Neural progenitor cell (in vitro differentiated cells): ENCODE data around the gene FGD4. TPM values are rescaled to one million over a fixed set of nuclear protein-coding genes. Genes with fewer than 3 reads are reported as not detected.
A peak's percentile ranks its signal among the peaks of the same experiment; 100 is the strongest.

Experiments used
- DNase-seq: peaks from one replicate; pipeline ENCODE4 v3.0.0-alpha.2; 2016; ENCODE audit warnings: low spot score
- H2AFZ ChIP-seq: fragments of 200-600 bp; sonication (generic); replicated peaks from 2 replicates; pipeline ENCODE4 v1.6.1; 2016; ENCODE audit warnings: antibody characterized with exemption
- H3F3A ChIP-seq: fragments of 200-600 bp; sonication (generic); 2 replicates; pipeline ENCODE4 v1.6.1; 2016; ENCODE audit warnings: antibody characterized with exemption, low read depth
- H3K27ac ChIP-seq: fragments of 200-600 bp; sonication (generic); 2 replicates; pipeline ENCODE4 v1.5.1; 2016; ENCODE audit warnings: mild to moderate bottlenecking
- H3K27me3 ChIP-seq: fragments of 200-600 bp; sonication (generic); 2 replicates; pipeline ENCODE4 v1.6.1; 2016; ENCODE audit warnings: mild to moderate bottlenecking, moderate library complexity
- H3K36me3 ChIP-seq: fragments of 200-600 bp; sonication (generic); 2 replicates; pipeline ENCODE4 v1.5.1; 2016
- H3K4me1 ChIP-seq: fragments of 200-600 bp; sonication (generic); 2 replicates; pipeline ENCODE4 v1.6.1; 2016; ENCODE audit warnings: mixed run types
- H3K4me2 ChIP-seq: fragments of 200-600 bp; sonication (generic); 2 replicates; pipeline ENCODE4 v1.6.1; 2016
- H3K4me3 ChIP-seq: fragments of 200-600 bp; sonication (generic); 2 replicates; pipeline ENCODE4 v1.5.1; 2016
- H3K79me2 ChIP-seq: fragments of 200-600 bp; sonication (generic); 2 replicates; pipeline ENCODE4 v1.6.1; 2016; ENCODE audit warnings: low read depth
- H3K9ac ChIP-seq: fragments of 200-600 bp; sonication (generic); 2 replicates; pipeline ENCODE4 v1.6.1; 2016
- H3K9me3 ChIP-seq: fragments of 200-600 bp; sonication (generic); 2 replicates; pipeline ENCODE4 v1.5.1; 2016; ENCODE audit warnings: low read depth
- H4K20me1 ChIP-seq: fragments of 200-600 bp; sonication (generic); 2 replicates; pipeline ENCODE4 v1.6.1; 2016; ENCODE audit warnings: low read depth
- H3K27ac Mint-ChIP-seq: 3 replicates; pipeline ENCODE4 v1.8.0; 2021; ENCODE audit warnings: mixed read lengths
- H3K27me3 Mint-ChIP-seq: 2 replicates; pipeline ENCODE4 v1.8.0; 2022; ENCODE audit warnings: low read depth, mild to moderate bottlenecking, inconsistent platforms, moderate library complexity, mixed read lengths; ENCODE audit not compliant: insufficient read depth
- H3K36me3 Mint-ChIP-seq: 3 replicates; pipeline ENCODE4 v1.8.0; 2021; ENCODE audit warnings: mixed read lengths
- H3K4me1 Mint-ChIP-seq: 3 replicates; pipeline ENCODE4 v1.8.0; 2021; ENCODE audit warnings: mixed read lengths
- H3K4me3 Mint-ChIP-seq: 3 replicates; pipeline ENCODE4 v1.8.0; 2021; ENCODE audit warnings: mild to moderate bottlenecking, moderate library complexity, mixed read lengths
- H3K9me3 Mint-ChIP-seq: 3 replicates; pipeline ENCODE4 v1.8.0; 2020; ENCODE audit warnings: mixed read lengths
- EZH2 ChIP-seq: fragments of 200-600 bp; sonication (generic); IDR thresholded peaks from 2 replicates; pipeline ENCODE4 v1.6.1; 2017; ENCODE audit warnings: antibody characterized with exemption, mild to moderate bottlenecking, moderate library complexity
- EZH2phosphoT487 ChIP-seq: fragments of 200-600 bp; sonication (generic); IDR thresholded peaks from 2 replicates; pipeline ENCODE4 v1.6.1; 2017; ENCODE audit warnings: antibody characterized with exemption
- total RNA-seq: library from RNA; depleted of rRNA; stranded (reverse); fragments of >200 nt; gene quantifications from 2 replicates; pipeline ENCODE4 v1.2.3, GENCODE V29; 2015; ENCODE audit warnings: low replicate concordance
- TF ChIP-seq, protein P1 (sequence below): fragments of 200-600 bp; sonication (generic); IDR thresholded peaks from 2 replicates; pipeline ENCODE4 v1.5.1; 2017; ENCODE audit warnings: antibody characterized with exemption, mild to moderate bottlenecking

Gene FGD4
- total RNA-seq, 1 donor from 2014 or later = 41.4 TPM

GRCh38 chr12:32679920-32680237 lies 280.5 kb downstream of the FGD4 start:
- peak overlapping the region; percentile 80 for H3K4me3 ChIP-seq
- peak overlapping the region; percentile 87 for H3K27ac ChIP-seq
- TF ChIP-seq, protein P1, sequence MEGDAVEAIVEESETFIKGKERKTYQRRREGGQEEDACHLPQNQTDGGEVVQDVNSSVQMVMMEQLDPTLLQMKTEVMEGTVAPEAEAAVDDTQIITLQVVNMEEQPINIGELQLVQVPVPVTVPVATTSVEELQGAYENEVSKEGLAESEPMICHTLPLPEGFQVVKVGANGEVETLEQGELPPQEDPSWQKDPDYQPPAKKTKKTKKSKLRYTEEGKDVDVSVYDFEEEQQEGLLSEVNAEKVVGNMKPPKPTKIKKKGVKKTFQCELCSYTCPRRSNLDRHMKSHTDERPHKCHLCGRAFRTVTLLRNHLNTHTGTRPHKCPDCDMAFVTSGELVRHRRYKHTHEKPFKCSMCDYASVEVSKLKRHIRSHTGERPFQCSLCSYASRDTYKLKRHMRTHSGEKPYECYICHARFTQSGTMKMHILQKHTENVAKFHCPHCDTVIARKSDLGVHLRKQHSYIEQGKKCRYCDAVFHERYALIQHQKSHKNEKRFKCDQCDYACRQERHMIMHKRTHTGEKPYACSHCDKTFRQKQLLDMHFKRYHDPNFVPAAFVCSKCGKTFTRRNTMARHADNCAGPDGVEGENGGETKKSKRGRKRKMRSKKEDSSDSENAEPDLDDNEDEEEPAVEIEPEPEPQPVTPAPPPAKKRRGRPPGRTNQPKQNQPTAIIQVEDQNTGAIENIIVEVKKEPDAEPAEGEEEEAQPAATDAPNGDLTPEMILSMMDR = no peak
- TF ChIP-seq EZH2phosphoT487 = no peak
- TF ChIP-seq EZH2 = no peak
- no peaks in the 10 kb centered on the region for H3K36me3 ChIP-seq
- no peak for DNase-seq
- no peaks in the 10 kb centered on the region for H3K27me3 ChIP-seq
- peaks cover 21% of the 10 kb centered on the region for H3F3A ChIP-seq
- Mint-ChIP-seq H3K4me1 (peaks cover 17% of the 10 kb centered on the region), H3K27ac (peak overlapping the region; percentile 22), H3K36me3 (peaks cover 9% of the 10 kb centered on the region), H3K27me3 (peaks cover 4% of the 10 kb centered on the region), H3K9me3 (no peaks in the 10 kb centered on the region), H3K4me3 (peak overlapping the region; percentile 87)
- peaks cover 55% of the 10 kb centered on the region for H3K79me2 ChIP-seq
- no peaks in the 10 kb centered on the region for H3K9me3 ChIP-seq
- peaks cover 11% of the 10 kb centered on the region for H3K4me1 ChIP-seq
- peak overlapping the region; percentile 45 for H2AFZ ChIP-seq
- H4K20me1 ChIP-seq = peaks cover 11% of the 10 kb centered on the region
- peak overlapping the region; percentile 97 for H3K4me2 ChIP-seq
- peak overlapping the region; percentile 73 for H3K9ac ChIP-seq

- Histone ChIP-seq H3K9me3 (no peaks in the 10 kb centered on the region), H2AFZ (no peak overlapping the region), H3K27ac (no peak overlapping the region), H3K4me1 (peaks cover 11% of the 10 kb centered on the region), H3K27me3 (no peaks in the 10 kb centered on the region), H3K36me3 (no peaks in the 10 kb centered on the region), H3K4me3 (peak overlapping the region; percentile 80), H3K4me2 (peak overlapping the region; percentile 97), H3F3A (peaks cover 21% of the 10 kb centered on the region), H3K79me2 (peaks cover 64% of the 10 kb centered on the region), H4K20me1 (peaks cover 11% of the 10 kb centered on the region), H3K9ac (peak overlapping the region; percentile 73)
- peaks cover 6% of the 10 kb centered on the region for H3K9me3 Mint-ChIP-seq
- peaks cover 14% of the 10 kb centered on the region for H3K36me3 Mint-ChIP-seq
- TF ChIP-seq, protein P1 = no peak
- TF ChIP-seq EZH2 (no peak), EZH2phosphoT487 (no peak)
- H3K4me3 Mint-ChIP-seq = peak overlapping the region; percentile 87
- no peak overlapping the region for H3K27ac Mint-ChIP-seq
- peaks cover 17% of the 10 kb centered on the region for H3K4me1 Mint-ChIP-seq
- H3K27me3 Mint-ChIP-seq = peaks cover 4% of the 10 kb centered on the region
- no peak for DNase-seq
These were observed 281.4 kb downstream of the FGD4 start for GRCh38 chr12:32680787-32681186.

DNA sequence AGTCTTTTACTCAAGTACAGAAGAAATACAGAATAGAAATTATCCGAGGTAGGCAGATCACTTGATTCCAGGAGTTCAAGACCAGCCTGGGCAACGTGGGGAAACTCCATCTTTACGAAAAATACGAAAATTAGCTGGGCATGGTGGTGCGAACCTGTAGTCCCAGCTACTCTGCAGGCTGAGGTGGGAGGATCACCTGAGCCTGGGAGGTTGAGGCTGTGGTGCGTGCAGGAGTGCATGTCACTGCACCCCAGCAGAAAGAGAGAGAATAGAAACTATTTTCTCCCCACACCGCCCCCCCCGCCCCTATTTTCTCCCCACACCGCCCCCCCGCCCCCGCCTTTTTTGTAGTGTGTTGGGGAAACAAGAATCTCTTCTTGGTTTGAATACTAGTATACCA lies 281.9 kb downstream of the FGD4 start:
- H3K27me3 Mint-ChIP-seq = peaks cover 4% of the 10 kb centered on the region
- H3K4me3 Mint-ChIP-seq = peak overlapping the region; percentile 35
- peaks cover 17% of the 10 kb centered on the region for H3K4me1 Mint-ChIP-seq
- Histone ChIP-seq H2AFZ (no peak overlapping the region), H3K4me2 (peak overlapping the region; percentile 97), H3K27ac (no peak overlapping the region), H3K4me1 (peaks cover 11% of the 10 kb centered on the region), H3K27me3 (no peaks in the 10 kb centered on the region), H3K4me3 (peak overlapping the region; percentile 80), H3K9me3 (no peaks in the 10 kb centered on the region), H3K36me3 (no peaks in the 10 kb centered on the region), H3K9ac (no peak overlapping the region), H4K20me1 (peaks cover 11% of the 10 kb centered on the region), H3F3A (peaks cover 21% of the 10 kb centered on the region), H3K79me2 (peaks cover 69% of the 10 kb centered on the region)
- TF ChIP-seq EZH2phosphoT487 (no peak), EZH2 (no peak)
- TF ChIP-seq, protein P1 = no peak
- H3K9me3 Mint-ChIP-seq = peaks cover 8% of the 10 kb centered on the region
- H3K27ac Mint-ChIP-seq = no peak overlapping the region
- H3K36me3 Mint-ChIP-seq = peaks cover 15% of the 10 kb centered on the region
- DNase-seq = no peak
